Muscle of back (tissue), 11 donors: Measurements from ENCODE around the gene SPINT1. TPM values are rescaled to one million over a fixed set of nuclear protein-coding genes. Genes with fewer than 3 reads are reported as not detected.

Experiments
- DNase-seq, 3 donors: peaks; one replicate each; pipeline versions ENCODE4 v3.0.0 to v3.0.0-alpha.2; 2013
- polyA plus RNA-seq, 10 donors: library from polyadenylated mRNA; unstranded; fragments of 120-200 nt; gene quantifications; one replicate each; pipeline ENCODE4 v1.2.1, GENCODE V29; 2013; ENCODE audit not compliant: insufficient read length in 10 of 10

Gene SPINT1
- polyA plus RNA-seq, 10 donors = 0.24 to 11.2 (median 0.58) TPM

DNA sequence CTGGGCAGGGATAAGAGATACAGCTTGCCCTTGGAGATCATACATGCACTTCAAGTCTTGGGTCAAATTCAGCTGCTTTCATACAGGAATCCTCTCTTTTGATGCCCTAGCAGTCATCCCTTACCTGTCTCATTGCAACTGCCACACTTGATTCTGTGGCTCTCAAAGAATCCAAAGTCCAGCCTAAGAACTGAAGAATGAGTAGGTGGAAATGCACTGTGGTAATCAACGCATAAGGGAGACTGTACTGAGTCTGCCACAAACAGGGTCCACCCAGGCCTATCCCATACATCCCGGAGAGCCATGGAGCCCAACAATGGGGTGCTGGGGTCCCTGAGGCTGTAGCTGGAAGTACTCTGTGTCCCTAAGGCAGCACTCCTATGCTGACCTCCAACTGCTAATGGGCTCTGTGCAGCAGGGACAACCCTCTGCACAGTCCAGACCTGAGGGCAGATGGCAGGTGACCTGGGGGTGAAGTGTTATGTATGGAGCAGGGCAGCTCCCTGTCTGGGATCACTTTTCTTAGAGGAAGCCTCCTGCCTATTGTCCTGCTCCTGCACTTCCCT lies 48.7 kb downstream of the SPINT1 start:
- no peak for DNase-seq

- no peak for DNase-seq
These were observed 49.3 kb downstream of the SPINT1 start for GRCh38 chr15:40893019-40893670.

DNA sequence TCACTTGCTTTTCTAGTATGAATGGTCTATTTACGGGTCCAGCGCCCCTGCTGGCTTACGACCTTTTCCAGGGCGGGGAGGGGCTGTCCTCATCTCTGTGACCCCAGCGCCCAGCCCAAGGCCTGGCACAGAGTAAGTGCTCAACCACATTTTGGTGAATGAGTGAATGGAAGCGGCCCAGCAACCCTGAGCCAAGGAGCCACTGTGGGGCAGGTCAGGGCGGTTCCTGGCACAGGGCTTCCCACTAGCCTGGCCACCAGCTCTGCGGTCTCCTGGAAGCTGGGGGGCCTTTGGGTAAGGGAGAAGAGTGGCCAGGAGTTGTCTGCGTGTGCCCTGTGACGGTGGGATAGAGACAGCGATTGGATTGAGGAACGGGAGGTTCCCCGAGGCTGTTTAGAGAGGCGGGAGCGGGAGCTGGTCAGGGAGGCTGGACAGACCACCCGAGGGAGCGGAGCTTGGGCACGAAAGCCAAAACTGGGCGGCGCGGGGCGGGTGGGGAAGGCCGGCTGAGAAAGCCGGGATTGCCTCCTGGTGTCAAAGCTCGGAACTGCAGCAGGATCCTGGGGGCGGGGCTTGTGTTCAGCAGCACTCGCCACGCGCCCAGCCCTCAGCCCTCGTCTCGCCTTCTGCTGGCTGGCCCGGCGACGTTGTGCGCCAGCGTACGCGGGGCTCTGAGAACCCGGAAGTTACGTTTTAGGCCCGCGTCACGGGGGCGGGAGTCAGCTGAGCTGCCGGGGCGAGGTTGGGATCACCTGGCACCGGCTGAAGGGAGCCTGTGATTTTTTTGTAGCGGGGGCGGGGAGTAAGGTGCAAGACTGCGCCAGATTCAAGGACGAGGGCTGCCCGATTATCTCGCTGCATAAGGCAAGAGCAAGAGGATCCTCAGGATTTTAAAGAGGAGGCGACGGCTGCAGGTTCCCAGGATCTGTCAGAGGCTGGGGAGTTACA lies 50.2 kb downstream of the SPINT1 start, which contains the start of gene VPS18:
Gene VPS18 (plus strand): TSS at position 718 of the 948 bp plus-strand sequence. CDS start 319 bp downstream, outside the sequence.
- peak; percentile 97 to 99 (median 98) for DNase-seq

GRCh38 chr15:40894681-40895448 lies 51.0 kb downstream of the SPINT1 start:
- peak in 2 of 3 donors; percentile 55 to 86 for DNase-seq

DNA sequence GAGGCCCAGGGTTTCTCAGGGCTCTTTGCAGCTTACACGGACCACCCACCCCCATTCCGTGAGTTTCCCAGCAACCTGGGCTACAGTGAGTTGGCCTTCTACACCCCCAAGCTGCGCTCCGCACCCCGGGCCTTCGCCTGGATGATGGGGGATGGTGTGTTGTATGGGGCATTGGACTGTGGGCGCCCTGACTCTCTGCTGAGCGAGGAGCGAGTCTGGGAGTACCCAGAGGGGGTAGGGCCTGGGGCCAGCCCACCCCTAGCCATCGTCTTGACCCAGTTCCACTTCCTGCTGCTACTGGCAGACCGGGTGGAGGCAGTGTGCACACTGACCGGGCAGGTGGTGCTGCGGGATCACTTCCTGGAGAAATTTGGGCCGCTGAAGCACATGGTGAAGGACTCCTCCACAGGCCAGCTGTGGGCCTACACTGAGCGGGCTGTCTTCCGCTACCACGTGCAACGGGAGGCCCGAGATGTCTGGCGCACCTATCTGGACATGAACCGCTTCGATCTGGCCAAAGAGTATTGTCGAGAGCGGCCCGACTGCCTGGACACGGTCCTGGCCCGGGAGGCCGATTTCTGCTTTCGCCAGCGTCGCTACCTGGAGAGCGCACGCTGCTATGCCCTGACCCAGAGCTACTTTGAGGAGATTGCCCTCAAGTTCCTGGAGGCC lies 55.8 kb downstream of the SPINT1 start:
- DNase-seq = no peak

DNA sequence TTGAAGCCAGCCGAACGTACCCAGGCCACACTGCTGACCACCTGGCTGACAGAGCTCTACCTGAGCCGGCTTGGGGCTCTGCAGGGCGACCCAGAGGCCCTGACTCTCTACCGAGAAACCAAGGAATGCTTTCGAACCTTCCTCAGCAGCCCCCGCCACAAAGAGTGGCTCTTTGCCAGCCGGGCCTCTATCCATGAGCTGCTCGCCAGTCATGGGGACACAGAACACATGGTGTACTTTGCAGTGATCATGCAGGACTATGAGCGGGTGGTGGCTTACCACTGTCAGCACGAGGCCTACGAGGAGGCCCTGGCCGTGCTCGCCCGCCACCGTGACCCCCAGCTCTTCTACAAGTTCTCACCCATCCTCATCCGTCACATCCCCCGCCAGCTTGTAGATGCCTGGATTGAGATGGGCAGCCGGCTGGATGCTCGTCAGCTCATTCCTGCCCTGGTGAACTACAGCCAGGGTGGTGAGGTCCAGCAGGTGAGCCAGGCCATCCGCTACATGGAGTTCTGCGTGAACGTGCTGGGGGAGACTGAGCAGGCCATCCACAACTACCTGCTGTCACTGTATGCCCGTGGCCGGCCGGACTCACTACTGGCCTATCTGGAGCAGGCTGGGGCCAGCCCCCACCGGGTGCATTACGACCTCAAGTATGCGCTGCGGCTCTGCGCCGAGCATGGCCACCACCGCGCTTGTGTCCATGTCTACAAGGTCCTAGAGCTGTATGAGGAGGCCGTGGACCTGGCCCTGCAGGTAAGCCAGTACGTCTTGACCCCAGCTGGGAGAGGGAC lies 56.6 kb downstream of the SPINT1 start:
- no peak for DNase-seq

DNA sequence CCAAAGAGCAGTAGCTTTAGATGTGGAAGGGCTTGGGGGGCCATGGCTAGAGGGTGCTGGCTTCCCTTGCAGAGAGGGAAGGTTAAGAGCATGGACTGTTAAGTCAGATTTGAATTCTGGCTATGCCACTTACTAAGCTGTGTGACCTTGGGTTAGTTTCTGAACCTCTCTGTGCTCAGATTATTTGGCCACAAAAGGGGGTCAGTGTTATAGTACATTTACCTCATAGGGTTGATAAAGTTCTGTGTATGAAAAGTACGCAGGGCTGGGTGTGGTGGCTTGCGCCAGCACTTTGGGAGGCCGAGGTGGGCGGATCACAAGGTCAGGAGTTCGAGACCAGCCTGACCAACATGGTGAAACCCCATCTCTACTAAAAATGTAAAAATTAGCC lies 57.2 kb downstream of the SPINT1 start:
- no peak for DNase-seq

GRCh38 chr15:40902605-40903561 lies 59.0 kb downstream of the SPINT1 start:
- DNase-seq = peak in 1 of 3 donors; percentile 44

DNA sequence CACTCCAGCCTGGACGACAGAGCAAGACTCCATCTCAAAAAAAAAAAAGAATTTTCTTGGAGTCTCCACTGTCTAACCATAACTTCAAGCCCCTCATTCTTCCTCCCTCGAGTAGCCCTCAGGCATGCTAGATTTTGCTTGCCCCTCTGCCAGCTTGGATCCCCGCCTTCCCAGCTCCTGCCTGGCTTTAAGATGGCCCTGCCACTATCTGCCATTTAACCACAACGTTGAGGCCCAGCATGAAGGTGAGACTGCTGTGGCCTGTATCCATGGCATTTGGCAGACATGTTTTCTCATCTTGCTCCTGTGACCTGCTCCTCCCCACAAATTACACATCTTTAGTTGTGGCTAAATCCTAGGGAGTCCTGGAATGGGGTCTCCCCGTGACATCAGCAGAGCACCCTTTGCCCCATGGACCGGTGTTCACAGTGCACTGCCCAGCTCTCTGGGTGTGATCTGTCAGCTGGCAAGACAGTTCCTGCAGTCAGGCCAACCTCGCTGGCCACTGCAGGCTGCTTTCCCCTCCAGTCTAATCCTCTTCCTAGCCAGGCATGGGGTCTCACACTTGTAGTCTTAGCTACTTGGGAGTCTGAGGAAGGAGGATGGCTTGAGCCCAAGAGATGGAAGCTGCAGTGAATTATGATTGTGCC lies 60.8 kb downstream of the SPINT1 start:
- DNase-seq = peak in 1 of 3 donors; percentile 43

GRCh38 chr15:40906091-40906990 lies 62.5 kb downstream of the SPINT1 start:
- DNase-seq = peak; percentile 87 to 95 (median 92)

GRCh38 chr15:40906991-40907802 lies 63.3 kb downstream of the SPINT1 start:
- DNase-seq = peak in 2 of 3 donors; percentile 59 to 83

Other genes with a start within 250 kb of the SPINT1 start
- gene KNL1, start 249.8 kb upstream of the SPINT1 start, polyA plus RNA-seq = 10 to 100 TPM in 7 of 10 donors, 1 to 10 TPM in 3; 6.8 to 16.6 (median 12.1) TPM
- 10 to 100 TPM in 2 of 10 donors, 1 to 10 TPM in 8; 6.4 to 16.4 (median 8.8) TPM for gene RAD51, start 148.9 kb upstream of the SPINT1 start, polyA plus RNA-seq
- gene RMDN3, start 88.8 kb upstream of the SPINT1 start, polyA plus RNA-seq = 10 to 100 TPM; 17.4 to 26.7 (median 22.2) TPM
- 1 to 10 TPM; 1.3 to 7.9 (median 4.7) TPM for gene GCHFR, start 80.0 kb upstream of the SPINT1 start, polyA plus RNA-seq
- 1 to 10 TPM in 6 of 10 donors, under 1 TPM in 4; 0.68 to 2.4 (median 1.3) TPM for gene C15orf62, start 74.1 kb upstream of the SPINT1 start, polyA plus RNA-seq
- 10 to 100 TPM; 13.6 to 21.1 (median 18.1) TPM for gene ZFYVE19, start 37.0 kb upstream of the SPINT1 start, polyA plus RNA-seq
- 10 to 100 TPM; 19.4 to 29.1 (median 23.7) TPM for gene DNAJC17, start 36.6 kb upstream of the SPINT1 start, polyA plus RNA-seq
- not detected for gene PPP1R14D, start 15.3 kb upstream of the SPINT1 start, polyA plus RNA-seq
- gene RHOV, start 30.2 kb downstream of the SPINT1 start, polyA plus RNA-seq = 1 to 10 TPM in 2 of 10 donors, under 1 TPM in 8; 0.12 to 4.4 (median 0.24) TPM
- gene VPS18, start 50.4 kb downstream of the SPINT1 start, polyA plus RNA-seq = 10 to 100 TPM in 4 of 10 donors, 1 to 10 TPM in 6; 7.8 to 12.4 (median 9.3) TPM
- gene DLL4, start 85.3 kb downstream of the SPINT1 start, polyA plus RNA-seq = 10 to 100 TPM in 8 of 10 donors, 1 to 10 TPM in 2; 9.7 to 19.0 (median 11.6) TPM
- 1 to 10 TPM; 1.3 to 6.5 (median 3.1) TPM for gene CHAC1, start 109.4 kb downstream of the SPINT1 start, polyA plus RNA-seq